HepG2 (cell line): Measurements from ENCODE around the gene AEN. TPM values are rescaled to one million over a fixed set of nuclear protein-coding genes. Genes with fewer than 3 reads are reported as not detected.

Experiments
- ASH2L ChIP-seq: fragments of 300-600, 200-600 bp; sonication (generic); IDR thresholded peaks from 2 replicates; pipeline ENCODE4 v1.7.0; 2017; ENCODE audit warnings: low read depth, mild to moderate bottlenecking, moderate library complexity, mixed read lengths, low read length; ENCODE audit not compliant: insufficient read length
- FOSL1 ChIP-seq: sonication (generic); formaldehyde crosslinking; IDR thresholded peaks from 2 replicates; pipeline ENCODE4 v1.9.0; 2021; ENCODE audit warnings: missing genetic modification reagents, borderline replicate concordance
- FOSL2 ChIP-seq: sonication (generic); formaldehyde crosslinking; IDR thresholded peaks from 2 replicates; pipeline ENCODE4 v1.4.0; 2020; ENCODE audit warnings: missing genetic modification reagents
- KDM5B ChIP-seq: sonication (generic); formaldehyde crosslinking; IDR thresholded peaks from 2 replicates; pipeline ENCODE4 v1.4.0; 2020; ENCODE audit warnings: missing genetic modification reagents, mild to moderate bottlenecking, borderline replicate concordance
- MED13 ChIP-seq: sonication (generic); formaldehyde crosslinking; IDR thresholded peaks from 2 replicates; pipeline ENCODE4 v1.5.0; 2020; ENCODE audit warnings: missing genetic modification reagents
- MEIS2 ChIP-seq: sonication (generic); formaldehyde crosslinking; IDR thresholded peaks from 2 replicates; pipeline ENCODE4 v1.9.0; 2021; ENCODE audit warnings: mild to moderate bottlenecking, missing genetic modification reagents
- NFRKB ChIP-seq: fragments of 450-650 bp; IDR thresholded peaks from 2 replicates; pipeline ENCODE4 v1.6.1; 2017
- NPAS2 ChIP-seq: sonication (generic); formaldehyde crosslinking; IDR thresholded peaks from 2 replicates; pipeline ENCODE4 v1.8.0; 2022; ENCODE audit warnings: mild to moderate bottlenecking, missing genetic modification reagents, borderline replicate concordance
- TFAP4 ChIP-seq: sonication (generic); IDR thresholded peaks from 2 replicates; pipeline ENCODE4 v1.6.1; 2016; ENCODE audit warnings: low read depth, borderline replicate concordance
- ZBTB40 ChIP-seq, 2 experiments: fragments of 450-650 bp in 1 of 2; sonication (generic) in 1 of 2; formaldehyde crosslinking in 1 of 2; IDR thresholded peaks; 2 replicates each; pipeline versions ENCODE4 v1.6.1 to v1.8.0; 2016 to 2022; ENCODE audit warnings: antibody characterized with exemption in 1 of 2, mild to moderate bottlenecking in 1 of 2, missing genetic modification reagents in 1 of 2
- ZKSCAN5 ChIP-seq: sonication (generic); formaldehyde crosslinking; IDR thresholded peaks from 2 replicates; pipeline ENCODE4 v1.5.1; 2020; ENCODE audit warnings: mild to moderate bottlenecking, missing genetic modification reagents
- ZNF136 ChIP-seq: sonication (generic); formaldehyde crosslinking; IDR thresholded peaks from 2 replicates; pipeline ENCODE4 v1.8.1; 2022; ENCODE audit warnings: low read depth, mild to moderate bottlenecking, moderate library complexity, missing genetic modification reagents
- ZNF598 ChIP-seq: sonication (generic); formaldehyde crosslinking; IDR thresholded peaks from 2 replicates; pipeline ENCODE4 v1.5.1; 2020; ENCODE audit warnings: mild to moderate bottlenecking, missing genetic modification reagents, borderline replicate concordance
- ZNF616 ChIP-seq: sonication (generic); formaldehyde crosslinking; IDR thresholded peaks from 2 replicates; pipeline ENCODE4 v1.5.0; 2020; ENCODE audit warnings: low read depth, mild to moderate bottlenecking, missing genetic modification reagents
- ZNF724P ChIP-seq: sonication (generic); formaldehyde crosslinking; IDR thresholded peaks from 2 replicates; pipeline ENCODE4 v1.8.0; 2022; ENCODE audit warnings: missing genetic modification reagents, borderline replicate concordance
- polyA plus RNA-seq, 8 experiments: library from polyadenylated mRNA; depleted of rRNA in 3 of 8; stranded (reverse) in 7 of 8; unstranded in 1 of 8; fragments of >200 nt; fragmentation: Illumina TruSeq in 4 of 8; extraction: Trizol in 4 of 8; gene quantifications; 2 replicates each; pipeline versions ENCODE4 v1.2.1 to v1.2.3, GENCODE V29; 2011 to 2016; ENCODE audit warnings: low read depth in 4 of 8, missing spikeins in 1 of 8, mixed read lengths in 1 of 8; ENCODE audit not compliant: insufficient read depth in 1 of 8
- total RNA-seq, 5 experiments: library from RNA; depleted of rRNA; stranded (reverse); fragments of >200 nt; fragmentation: Illumina TruSeq; extraction: Trizol; gene quantifications; 2 replicates each; pipeline ENCODE4 v1.2.3, GENCODE V29; 2016; ENCODE audit warnings: low read depth in 1 of 5
- TF ChIP-seq, protein P1 (sequence below): fragments of 450-650 bp; IDR thresholded peaks from 2 replicates; pipeline ENCODE4 v1.6.1; 2017; ENCODE audit warnings: mild to moderate bottlenecking

Gene AEN
- total and polyA plus RNA-seq, 2 of the 13 experiments (the other 11 are each of a cell fraction or from before 2014, with no cell fraction given): 51.3 to 118 TPM

- no peak for TF ChIP-seq ZBTB40 (IDR thresholded peaks at IDR 0.05)
- no peak; the same call in 1 of the 2 replicates for TF ChIP-seq ZBTB40 (CRISPR knock-in tag; IDR thresholded peaks at IDR 0.05)
- TF ChIP-seq TFAP4: peak; percentile 89; the same call in 1 of the 2 replicates
- TF ChIP-seq, protein P1, sequence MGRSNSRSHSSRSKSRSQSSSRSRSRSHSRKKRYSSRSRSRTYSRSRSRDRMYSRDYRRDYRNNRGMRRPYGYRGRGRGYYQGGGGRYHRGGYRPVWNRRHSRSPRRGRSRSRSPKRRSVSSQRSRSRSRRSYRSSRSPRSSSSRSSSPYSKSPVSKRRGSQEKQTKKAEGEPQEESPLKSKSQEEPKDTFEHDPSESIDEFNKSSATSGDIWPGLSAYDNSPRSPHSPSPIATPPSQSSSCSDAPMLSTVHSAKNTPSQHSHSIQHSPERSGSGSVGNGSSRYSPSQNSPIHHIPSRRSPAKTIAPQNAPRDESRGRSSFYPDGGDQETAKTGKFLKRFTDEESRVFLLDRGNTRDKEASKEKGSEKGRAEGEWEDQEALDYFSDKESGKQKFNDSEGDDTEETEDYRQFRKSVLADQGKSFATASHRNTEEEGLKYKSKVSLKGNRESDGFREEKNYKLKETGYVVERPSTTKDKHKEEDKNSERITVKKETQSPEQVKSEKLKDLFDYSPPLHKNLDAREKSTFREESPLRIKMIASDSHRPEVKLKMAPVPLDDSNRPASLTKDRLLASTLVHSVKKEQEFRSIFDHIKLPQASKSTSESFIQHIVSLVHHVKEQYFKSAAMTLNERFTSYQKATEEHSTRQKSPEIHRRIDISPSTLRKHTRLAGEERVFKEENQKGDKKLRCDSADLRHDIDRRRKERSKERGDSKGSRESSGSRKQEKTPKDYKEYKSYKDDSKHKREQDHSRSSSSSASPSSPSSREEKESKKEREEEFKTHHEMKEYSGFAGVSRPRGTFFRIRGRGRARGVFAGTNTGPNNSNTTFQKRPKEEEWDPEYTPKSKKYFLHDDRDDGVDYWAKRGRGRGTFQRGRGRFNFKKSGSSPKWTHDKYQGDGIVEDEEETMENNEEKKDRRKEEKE: no peak
- TF ChIP-seq ZNF724P (CRISPR knock-in tag): no peak
- TF ChIP-seq NPAS2 (CRISPR knock-in tag): no peak
- peak; percentile 72; the same call in 1 of the 2 replicates for TF ChIP-seq ZNF136 (CRISPR knock-in tag)
- peak; percentile 88; the same call in 1 of the 2 replicates for TF ChIP-seq ZNF616
- TF ChIP-seq KDM5B: peak; percentile 79; the same call in 1 of the 2 replicates
- TF ChIP-seq MED13 (CRISPR knock-in tag): no peak
- TF ChIP-seq ASH2L: peak; percentile 63
- peak; percentile 42; the same call in 1 of the 2 replicates for TF ChIP-seq ZNF598 (CRISPR knock-in tag)
- no peak for TF ChIP-seq NFRKB
- peak; percentile 84; the same call in 1 of the 2 replicates for TF ChIP-seq MEIS2 (CRISPR knock-in tag)
- peak; percentile 99 for TF ChIP-seq FOSL2 (CRISPR knock-in tag)
- TF ChIP-seq ZKSCAN5 (CRISPR knock-in tag): no peak
- peak; percentile 89 for TF ChIP-seq FOSL1
Observed at GRCh38 chr15:88638626-88639372, 17.7 kb downstream of the AEN start, which contains the start of gene ISG20 (continued).
